Loucy (cell line): ENCODE results near the gene SHFL.

Experiments
- H2AFZ ChIP-seq: fragments of 200-600 bp; sonication (generic); 2 replicates; pipeline ENCODE4 v1.6.0; 2016; ENCODE audit warnings: antibody characterized with exemption, mild to moderate bottlenecking, low read length, moderate library complexity
- H3F3A ChIP-seq: fragments of 200-600 bp; 2 replicates; pipeline ENCODE4 v1.6.0; 2016; ENCODE audit warnings: antibody characterized with exemption, low read depth, mild to moderate bottlenecking
- H3K27me3 ChIP-seq: fragments of 200-600 bp; sonication (generic); 2 replicates; pipeline ENCODE4 v1.6.1; 2014; ENCODE audit warnings: low read length, mild to moderate bottlenecking; ENCODE audit not compliant: insufficient read depth, poor library complexity, severe bottlenecking
- H3K36me3 ChIP-seq: fragments of 200-600 bp; sonication (generic); 2 replicates; pipeline ENCODE4 v1.6.1; 2016; ENCODE audit warnings: low read length; ENCODE audit not compliant: insufficient read depth
- H3K4me1 ChIP-seq: fragments of 200-600 bp; sonication (generic); 2 replicates; pipeline ENCODE4 v1.5.1; 2014; ENCODE audit warnings: low read length, mild to moderate bottlenecking; ENCODE audit not compliant: insufficient read depth, poor library complexity, severe bottlenecking
- H3K4me2 ChIP-seq: fragments of 200-600 bp; sonication (generic); 2 replicates; pipeline ENCODE4 v1.6.0; 2014; ENCODE audit warnings: antibody characterized with exemption, low read length, low read depth, mild to moderate bottlenecking; ENCODE audit not compliant: poor library complexity, severe bottlenecking
- H3K4me3 ChIP-seq: fragments of 200-600 bp; sonication (generic); 2 replicates; pipeline ENCODE4 v1.5.1; 2014; ENCODE audit warnings: low read length, mild to moderate bottlenecking, mixed read lengths; ENCODE audit not compliant: poor library complexity, severe bottlenecking
- H3K79me2 ChIP-seq: fragments of 200-600 bp; sonication (generic); 2 replicates; pipeline ENCODE4 v1.6.1; 2014; ENCODE audit warnings: low read length; ENCODE audit not compliant: insufficient read depth
- H3K9ac ChIP-seq: fragments of 200-600 bp; sonication (generic); 2 replicates; pipeline ENCODE4 v1.6.0; 2014; ENCODE audit warnings: mild to moderate bottlenecking, low read depth, low read length, moderate library complexity; ENCODE audit not compliant: poor library complexity, severe bottlenecking
- H3K9me2 ChIP-seq: fragments of 200-600 bp; sonication (generic); replicated peaks from 2 replicates; pipeline ENCODE4 v1.6.1; 2016; ENCODE audit warnings: low read depth, low read length, mixed read lengths
- H3K9me3 ChIP-seq: fragments of 200-600 bp; sonication (generic); 2 replicates; pipeline ENCODE4 v1.6.1; 2014; ENCODE audit warnings: mild to moderate bottlenecking, antibody characterized with exemption, low read length, low read depth; ENCODE audit not compliant: insufficient read depth
- H4K20me1 ChIP-seq: fragments of 200-600 bp; sonication (generic); 2 replicates; pipeline ENCODE4 v1.6.0; 2014; ENCODE audit warnings: antibody characterized with exemption, low read length, mild to moderate bottlenecking; ENCODE audit not compliant: insufficient read depth, poor library complexity, severe bottlenecking
- CTCF ChIP-seq: fragments of 200-600 bp; sonication (generic); conservative IDR thresholded peaks from 2 replicates; pipeline ENCODE4 v1.5.1; 2014; ENCODE audit warnings: mild to moderate bottlenecking, antibody characterized with exemption, low read length
- EZH2phosphoT487 ChIP-seq: fragments of 200-600 bp; IDR thresholded peaks from 2 replicates; pipeline ENCODE4 v1.6.1; 2018; ENCODE audit warnings: antibody characterized with exemption, mild to moderate bottlenecking, moderate library complexity, borderline replicate concordance

Gene SHFL

GRCh38 chr19:10037809-10038208 is 48.3 kb upstream of the SHFL start:
- Histone ChIP-seq H3F3A (no peaks in the 10 kb centered on the region), H3K27me3 (no peaks in the 10 kb centered on the region), H3K9me3 (peaks cover 5% of the 10 kb centered on the region; the same call in 1 of the 2 replicates), H3K4me1 (no peaks in the 10 kb centered on the region), H3K79me2 (no peaks in the 10 kb centered on the region), H3K36me3 (no peaks in the 10 kb centered on the region), H3K4me2 (no peak overlapping the region), H3K9ac (no peak overlapping the region), H4K20me1 (no peaks in the 10 kb centered on the region), H2AFZ (no peak overlapping the region), H3K4me3 (no peak overlapping the region), H3K9me2 (no peaks in the 10 kb centered on the region)
- TF ChIP-seq EZH2phosphoT487 (no peak), CTCF (no peak)

GRCh38 chr19:10043286-10043927 is 42.7 kb upstream of the SHFL start:
- H3K36me3 ChIP-seq = no peaks in the 10 kb centered on the region
- no peak overlapping the region for H3K4me3 ChIP-seq
- H4K20me1 ChIP-seq = no peaks in the 10 kb centered on the region
- no peak overlapping the region for H2AFZ ChIP-seq
- H3K79me2 ChIP-seq = no peaks in the 10 kb centered on the region
- H3K9me2 ChIP-seq = no peaks in the 10 kb centered on the region
- no peaks in the 10 kb centered on the region for H3F3A ChIP-seq
- no peak overlapping the region for H3K9ac ChIP-seq
- no peaks in the 10 kb centered on the region for H3K27me3 ChIP-seq
- no peak overlapping the region for H3K4me2 ChIP-seq
- H3K4me1 ChIP-seq = no peaks in the 10 kb centered on the region
- peaks cover 19% of the 10 kb centered on the region; the same call in 1 of the 2 replicates for H3K9me3 ChIP-seq
- TF ChIP-seq CTCF (no peak), EZH2phosphoT487 (no peak)

- Histone ChIP-seq H3F3A (no peaks in the 10 kb centered on the region), H3K9me3 (peaks cover 19% of the 10 kb centered on the region; the same call in 1 of the 2 replicates), H3K4me2 (no peak overlapping the region), H2AFZ (no peak overlapping the region), H3K36me3 (no peaks in the 10 kb centered on the region), H3K4me1 (no peaks in the 10 kb centered on the region), H3K9ac (no peak overlapping the region), H3K27me3 (no peaks in the 10 kb centered on the region), H3K9me2 (no peaks in the 10 kb centered on the region), H3K4me3 (no peak overlapping the region), H3K79me2 (no peaks in the 10 kb centered on the region), H4K20me1 (no peaks in the 10 kb centered on the region)
- TF ChIP-seq CTCF = no peak
- no peak for TF ChIP-seq EZH2phosphoT487
Measured at GRCh38 chr19:10044390-10044789, 41.7 kb upstream of the SHFL start.
